NCI-H524 treated with DMSO at 0.1 percent for 48 hours (cell line): Measurements from ENCODE around the gene PERCC1.

Experiments used
- DNase-seq: peaks from one replicate; lab custom pipeline; 2025; lab: John Stamatoyannopoulos, UW

The PERCC1 gene

GRCh38 chr16:1412847-1413246 lies 18.0 kb upstream of the PERCC1 start:
- no peak for DNase-seq

DNA sequence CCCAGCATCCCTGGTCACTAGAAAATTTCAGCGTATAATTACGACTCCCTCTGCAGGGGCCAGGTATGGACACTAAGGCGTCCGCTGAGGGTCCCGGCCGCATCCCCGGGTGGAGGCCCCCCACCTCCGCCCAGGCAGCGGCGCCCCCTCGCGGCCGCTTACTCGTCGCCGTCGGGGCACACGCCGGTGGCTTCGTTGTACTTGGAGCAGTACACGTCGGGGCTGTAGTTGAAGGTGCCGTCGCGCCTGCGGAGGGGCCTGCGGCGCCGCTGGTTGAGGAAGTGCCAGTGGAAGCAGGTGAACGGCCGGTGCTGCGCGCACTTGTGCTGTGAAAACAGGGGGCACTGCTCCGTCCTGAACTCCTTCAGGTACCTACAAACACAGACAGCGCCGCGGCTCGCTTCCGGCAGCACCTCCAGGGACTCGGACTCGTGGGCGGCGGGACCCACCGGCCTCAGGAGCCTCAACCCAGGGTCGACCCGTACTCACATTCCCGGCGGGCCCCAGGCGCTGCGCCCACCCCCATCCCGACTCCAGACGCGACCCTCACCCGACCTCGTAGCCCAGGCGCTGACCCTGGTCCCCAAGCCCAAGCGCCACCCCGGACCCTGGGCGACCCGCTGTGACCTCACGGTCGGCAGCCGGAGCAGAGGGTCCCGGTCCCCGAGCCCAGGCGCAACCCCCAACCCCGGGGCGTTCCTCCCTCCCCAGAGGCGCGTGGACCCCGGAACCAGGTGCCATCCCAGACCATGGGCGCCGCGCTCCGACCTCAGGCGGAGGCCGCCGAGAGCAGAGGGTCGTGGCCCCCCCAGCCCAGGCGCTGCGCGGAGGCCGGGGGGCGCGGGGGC lies 17.0 kb upstream of the PERCC1 start:
- no peak for DNase-seq

- no peak for DNase-seq
Observed at GRCh38 chr16:1414532-1415260, 16.2 kb upstream of the PERCC1 start, which contains the start of gene UNKL. Gene UNKL, minus strand, starts transcription at chr16:1414704. Its CDS starts 13 bp downstream, at chr16:1414691.

DNA sequence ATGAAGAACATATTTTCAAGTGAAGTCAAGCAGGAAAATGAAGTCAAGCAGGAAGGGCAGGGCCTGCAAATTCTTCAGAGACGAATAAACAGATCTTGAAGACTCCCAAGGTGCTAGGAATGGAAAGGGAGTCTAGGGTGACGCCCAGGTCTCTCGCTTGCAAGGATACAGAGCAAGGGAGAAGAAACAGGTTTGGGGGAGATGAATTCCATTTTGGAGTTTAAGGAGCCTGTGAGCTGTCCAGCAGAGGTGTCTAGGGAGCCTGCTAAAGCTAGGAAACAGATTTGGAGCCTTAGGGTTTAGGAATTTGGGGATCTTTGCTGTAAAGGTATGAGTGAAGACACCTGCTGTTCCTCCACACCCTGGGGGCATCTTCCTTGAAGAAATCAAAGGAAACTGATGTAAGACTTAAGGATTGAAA lies 14.3 kb upstream of the PERCC1 start:
- DNase-seq = no peak

DNA sequence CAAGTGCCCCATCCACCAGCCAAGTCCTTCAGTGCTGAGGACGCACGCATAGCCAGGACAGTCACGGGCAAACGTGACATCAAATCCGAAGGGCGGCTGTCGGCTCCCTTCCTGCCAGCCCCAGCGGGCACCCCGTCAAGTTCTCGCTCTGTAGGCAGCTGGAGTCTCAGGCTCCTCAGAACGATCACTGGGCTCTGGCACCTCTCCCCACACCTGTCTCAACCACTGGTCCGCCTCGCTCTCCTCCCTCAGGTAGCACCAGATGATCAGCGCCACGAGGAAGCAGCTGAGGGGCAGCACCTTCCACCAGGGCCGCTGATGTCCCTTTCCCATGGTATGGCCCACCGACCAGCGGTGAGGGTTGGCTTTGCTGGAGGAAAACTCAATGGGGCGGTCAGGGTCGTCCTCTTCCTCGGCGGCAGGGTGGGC lies 10.8 kb upstream of the PERCC1 start:
- no peak for DNase-seq

DNA sequence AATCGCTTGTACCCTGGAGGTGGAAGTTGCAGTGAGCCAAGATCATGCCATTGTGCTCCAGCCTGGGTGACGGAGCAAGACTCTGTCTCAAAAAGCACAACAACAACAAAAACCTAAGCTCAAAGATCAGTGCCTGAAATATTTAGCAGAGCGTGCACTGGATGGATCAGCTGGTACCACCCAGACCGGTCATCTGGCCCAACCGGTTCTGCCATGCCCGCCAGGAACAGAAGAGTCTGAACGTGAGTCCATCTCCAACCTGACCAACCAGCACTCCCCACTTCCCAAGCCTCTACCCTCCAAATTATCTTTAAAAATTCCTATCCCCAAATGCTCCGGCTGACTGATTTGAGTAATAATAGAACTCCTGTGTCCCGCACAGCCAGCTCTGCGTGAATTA lies 8.8 kb upstream of the PERCC1 start:
- DNase-seq = no peak

- no peak for DNase-seq
Observed at GRCh38 chr16:1424028-1424427, 6.8 kb upstream of the PERCC1 start.

- no peak for DNase-seq
Observed at GRCh38 chr16:1425616-1426370, 5.1 kb upstream of the PERCC1 start.

- DNase-seq = no peak
Observed at GRCh38 chr16:1426734-1427471, 4.0 kb upstream of the PERCC1 start.

- no peak for DNase-seq
Observed at GRCh38 chr16:1427473-1428461, 3.1 kb upstream of the PERCC1 start.

- DNase-seq = no peak
Observed at GRCh38 chr16:1428511-1428910, 2.4 kb upstream of the PERCC1 start.

DNA sequence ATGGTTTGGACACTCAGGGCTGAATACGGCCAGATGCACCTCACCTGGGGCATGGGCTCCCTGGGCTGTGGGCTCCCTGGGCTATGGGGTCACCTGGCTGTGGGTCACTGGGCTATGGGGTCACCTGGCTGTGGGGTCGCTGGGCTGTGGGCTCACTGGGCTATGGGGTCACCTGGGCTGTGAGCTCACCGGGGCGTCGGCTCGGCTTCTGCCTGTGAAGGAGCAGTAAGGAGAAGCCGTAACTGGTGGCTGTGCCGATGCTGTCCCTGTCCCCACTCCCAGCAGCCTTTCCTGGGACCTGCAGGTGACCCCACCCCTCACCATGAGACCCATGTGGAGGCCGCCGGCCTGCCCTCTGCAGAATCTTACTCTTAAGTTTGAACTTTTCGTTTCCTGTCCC lies 1.9 kb upstream of the PERCC1 start:
- DNase-seq = no peak

DNA sequence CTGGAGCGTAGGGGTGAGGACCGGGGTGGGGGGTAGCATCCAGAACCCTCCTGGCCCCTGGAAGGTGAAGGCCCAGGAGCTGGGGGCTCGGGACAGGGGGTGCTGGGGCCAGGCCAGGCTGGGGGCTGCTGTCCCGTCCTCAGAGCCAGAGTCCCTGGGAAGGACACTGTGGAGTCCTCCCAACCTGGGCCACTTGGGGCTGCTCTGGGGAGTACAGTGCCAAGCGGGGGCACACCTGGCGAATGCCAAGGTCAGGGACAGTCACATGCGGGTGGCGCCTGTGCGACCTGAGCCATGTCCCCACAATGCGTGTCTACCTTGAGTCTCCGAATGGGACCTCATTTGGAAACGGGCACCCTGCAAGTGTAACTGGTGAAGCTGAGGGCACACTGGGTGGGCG lies 1.2 kb upstream of the PERCC1 start:
- DNase-seq = no peak

DNA sequence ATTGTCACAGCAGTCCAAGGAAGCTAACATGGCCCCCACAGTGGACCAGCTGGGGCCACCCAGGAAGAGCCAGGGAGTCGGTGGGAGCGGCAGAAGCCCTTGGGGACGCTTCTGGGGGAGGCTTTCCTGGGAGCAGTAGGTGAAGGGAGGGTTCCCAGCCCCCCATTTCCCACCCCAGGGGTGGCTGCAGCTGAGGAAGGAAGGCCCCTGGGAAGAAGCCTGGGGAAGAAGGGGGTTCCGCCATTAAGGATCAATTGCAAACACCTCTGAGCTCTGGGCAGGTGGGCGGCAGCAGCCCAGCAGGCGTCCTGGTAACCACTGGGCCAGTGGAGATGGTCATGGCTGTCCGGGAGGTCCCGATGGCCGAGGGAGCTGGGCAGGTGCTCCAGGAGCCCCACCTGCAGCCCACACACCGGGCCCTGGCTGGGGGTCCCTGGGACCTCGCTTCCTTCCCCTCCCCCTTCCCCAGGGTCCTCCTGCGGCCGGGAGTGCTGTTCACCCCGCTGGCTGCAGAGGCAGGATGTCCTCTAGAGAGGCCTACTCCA lies 592 bp upstream of the PERCC1 start:
- no peak for DNase-seq

DNA sequence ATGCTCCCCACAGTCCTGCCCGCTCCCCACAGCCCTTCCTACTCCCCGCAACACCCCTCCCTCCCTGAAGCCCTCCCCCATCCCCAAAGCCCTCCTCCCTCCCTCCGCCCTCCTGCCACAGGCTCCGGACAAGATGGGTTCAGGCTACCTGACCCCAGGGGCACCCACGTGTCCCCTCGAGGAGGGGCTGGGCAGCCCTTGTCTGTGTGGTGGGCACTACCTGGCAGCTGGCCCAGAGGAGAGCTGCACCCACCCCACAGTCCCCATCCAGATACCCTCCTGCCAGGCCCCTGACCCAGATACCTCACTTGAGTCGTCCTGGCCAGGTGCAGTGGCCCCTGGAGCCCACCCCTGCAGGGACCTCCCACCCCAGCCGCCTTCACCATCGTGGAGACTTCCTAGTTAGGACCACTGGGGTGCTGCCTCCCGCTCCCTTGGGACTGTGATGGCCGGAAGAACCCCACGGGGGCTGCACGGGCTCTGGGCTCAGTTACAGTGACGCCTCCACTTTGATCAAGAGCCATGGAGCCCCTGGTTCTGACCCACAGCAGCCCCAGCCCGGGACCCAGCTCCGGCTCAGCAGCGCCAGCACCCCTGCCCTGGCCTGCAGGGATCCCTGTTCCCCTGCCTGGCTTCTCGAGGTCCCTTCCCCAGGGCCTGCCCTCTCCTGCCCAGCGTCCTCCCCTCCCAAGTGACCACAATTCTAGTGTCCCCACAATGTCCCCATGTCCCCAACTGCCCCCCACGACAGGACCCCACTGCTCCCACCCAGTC lies 806 bp downstream of the PERCC1 start:
- no peak for DNase-seq

- DNase-seq = no peak
Observed at GRCh38 chr16:1432388-1433262, 1.7 kb downstream of the PERCC1 start.

GRCh38 chr16:1433263-1433560 lies 2.3 kb downstream of the PERCC1 start:
- DNase-seq = no peak

DNA sequence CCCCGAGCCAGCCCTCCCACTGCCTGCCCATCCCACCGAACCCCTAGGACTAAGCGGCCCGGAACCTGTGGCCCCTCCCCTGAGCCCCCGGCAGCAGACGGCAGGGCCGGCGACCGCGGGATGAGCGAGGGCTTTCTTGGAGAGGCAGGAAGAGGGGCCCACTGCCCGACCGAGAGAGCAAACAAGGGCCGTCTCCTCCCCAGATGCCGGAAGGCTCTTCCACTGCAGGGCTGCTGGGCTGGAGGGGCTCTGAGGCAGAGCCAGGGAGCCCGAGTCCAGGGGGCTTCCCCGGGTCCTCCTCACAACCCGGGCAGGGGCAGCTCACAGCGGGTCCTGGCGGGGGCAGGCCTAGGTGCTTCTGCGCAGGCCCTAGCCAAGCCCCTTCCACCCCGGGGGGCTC lies 2.9 kb downstream of the PERCC1 start:
- DNase-seq = no peak
